Tibial artery (tissue), 4 donors: ENCODE data around the gene GBX2.
"Not testable (repeated sequence)": the region's sequence is repeated elsewhere in the genome, so short reads cannot be mapped to it uniquely, and the experiment has no call there.

ENCODE experiments used
- DNase-seq, 2 donors: peaks; one replicate each; pipeline ENCODE4 v3.0.0-alpha.2; 2019
- H3K27ac ChIP-seq, 2 donors: fragments of 200-600 bp; sonication (generic) in 1 of 2; 1 replicate in 1 of 2; 2 replicates in 1 of 2; pipeline ENCODE4 v1.5.1; 2018 to 2019; ENCODE audit warnings: mild to moderate bottlenecking in 1 of 2
- H3K27me3 ChIP-seq, 2 donors: fragments of 200-600 bp; sonication (generic) in 1 of 2; one replicate each; pipeline versions ENCODE4 v1.5.1 to v1.6.0; 2016 to 2019
- H3K36me3 ChIP-seq, 3 donors: fragments of 200-600 bp; sonication (generic) in 2 of 3; one replicate each; pipeline ENCODE4 v1.5.1; 2016 to 2019; ENCODE audit warnings: mild to moderate bottlenecking in 2 of 3
- H3K4me1 ChIP-seq, 4 donors: fragments of 200-600 bp; sonication (generic) in 2 of 4; 1 replicate in 3 of 4; 2 replicates in 1 of 4; pipeline ENCODE4 v1.5.1; 2016 to 2019
- H3K4me3 ChIP-seq, 2 donors: fragments of 200-600 bp; sonication (generic) in 1 of 2; 1 replicate in 1 of 2; 2 replicates in 1 of 2; pipeline ENCODE4 v1.5.1; 2018 to 2019; ENCODE audit warnings: mild to moderate bottlenecking in 2 of 2
- H3K9me3 ChIP-seq, 3 donors: fragments of 200-600 bp; sonication (generic) in 1 of 3; one replicate each; pipeline ENCODE4 v1.5.1; 2016 to 2019
- intact Hi-C: fragments of 100-400 bp; cut with DNase I; formaldehyde crosslinking; loops from one replicate; pipeline ENCODE4 v1.15.0; 2023; ENCODE audit warnings: low total_unique reads
- TF ChIP-seq, protein P1 (sequence below), 2 experiments: fragments of 200-600 bp in 1 of 2; fragments of 450-650 bp in 1 of 2; IDR thresholded peaks; one replicate each; pipeline ENCODE4 v1.5.1; 2017 to 2019; ENCODE audit warnings: antibody characterized with exemption in 2 of 2, mild to moderate bottlenecking in 1 of 2, moderate library complexity in 1 of 2

The GBX2 gene

GRCh38 chr2:236156095-236156859 lies 11.9 kb downstream of the GBX2 start:
- intact Hi-C loops = no loop called here
- Histone ChIP-seq H3K9me3 (peaks cover 0 to 16% (median 13%) of the 10 kb centered on the region in 3 donors), H3K27ac (no peak overlapping the region), H3K27me3 (peaks cover 0 to 40% of the 10 kb centered on the region in 2 donors), H3K4me1 (peaks cover 0 to 6% (median 0%) of the 10 kb centered on the region in 4 donors), H3K36me3 (no peaks in the 10 kb centered on the region), H3K4me3 (no peak overlapping the region)
- DNase-seq = no peak
- TF ChIP-seq, protein P1, sequence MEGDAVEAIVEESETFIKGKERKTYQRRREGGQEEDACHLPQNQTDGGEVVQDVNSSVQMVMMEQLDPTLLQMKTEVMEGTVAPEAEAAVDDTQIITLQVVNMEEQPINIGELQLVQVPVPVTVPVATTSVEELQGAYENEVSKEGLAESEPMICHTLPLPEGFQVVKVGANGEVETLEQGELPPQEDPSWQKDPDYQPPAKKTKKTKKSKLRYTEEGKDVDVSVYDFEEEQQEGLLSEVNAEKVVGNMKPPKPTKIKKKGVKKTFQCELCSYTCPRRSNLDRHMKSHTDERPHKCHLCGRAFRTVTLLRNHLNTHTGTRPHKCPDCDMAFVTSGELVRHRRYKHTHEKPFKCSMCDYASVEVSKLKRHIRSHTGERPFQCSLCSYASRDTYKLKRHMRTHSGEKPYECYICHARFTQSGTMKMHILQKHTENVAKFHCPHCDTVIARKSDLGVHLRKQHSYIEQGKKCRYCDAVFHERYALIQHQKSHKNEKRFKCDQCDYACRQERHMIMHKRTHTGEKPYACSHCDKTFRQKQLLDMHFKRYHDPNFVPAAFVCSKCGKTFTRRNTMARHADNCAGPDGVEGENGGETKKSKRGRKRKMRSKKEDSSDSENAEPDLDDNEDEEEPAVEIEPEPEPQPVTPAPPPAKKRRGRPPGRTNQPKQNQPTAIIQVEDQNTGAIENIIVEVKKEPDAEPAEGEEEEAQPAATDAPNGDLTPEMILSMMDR (IDR thresholded peaks at IDR 0.05) = no peak

GRCh38 chr2:236155406-236155805 lies 12.8 kb downstream of the GBX2 start:
- intact Hi-C loops = no loop called here

GRCh38 chr2:236146436-236146835 lies 21.8 kb downstream of the GBX2 start:
- DNase-seq = no peak
- Histone ChIP-seq H3K27ac (no peak overlapping the region), H3K27me3 (peaks cover 0 to 31% of the 10 kb centered on the region in 2 donors), H3K4me1 (no peaks in the 10 kb centered on the region), H3K4me3 (no peak overlapping the region), H3K36me3 (no peaks in the 10 kb centered on the region), H3K9me3 (peaks cover 0 to 7% (median 0%) of the 10 kb centered on the region in 3 donors)
- TF ChIP-seq, protein P1 (IDR thresholded peaks at IDR 0.05) = no peak
- intact Hi-C loops = no loop called here

More at GRCh38 chr2:236155406-236155805, 12.8 kb downstream of the GBX2 start:
- Histone ChIP-seq H3K27me3 (peaks cover 0 to 31% of the 10 kb centered on the region in 2 donors), H3K27ac (no peak overlapping the region), H3K36me3 (no peaks in the 10 kb centered on the region), H3K4me1 (peaks cover 0 to 6% (median 0%) of the 10 kb centered on the region in 4 donors), H3K9me3 (peaks cover 0 to 20% (median 13%) of the 10 kb centered on the region in 3 donors), H3K4me3 (no peak overlapping the region)
- DNase-seq = no peak
- TF ChIP-seq, protein P1 (IDR thresholded peaks at IDR 0.05) = no peak

GRCh38 chr2:236143811-236144210 lies 24.4 kb downstream of the GBX2 start:
- no peaks in the 10 kb centered on the region for H3K4me1 ChIP-seq
- no peak overlapping the region for H3K4me3 ChIP-seq
- H3K27me3 ChIP-seq = peaks cover 0 to 36% of the 10 kb centered on the region in 2 donors
- DNase-seq = no peak
- peaks cover 0 to 4% (median 0%) of the 10 kb centered on the region in 3 donors for H3K9me3 ChIP-seq
- no peak overlapping the region for H3K27ac ChIP-seq
- TF ChIP-seq, protein P1 (IDR thresholded peaks at IDR 0.05) = no peak
- intact Hi-C loops = no loop called here
- no peaks in the 10 kb centered on the region for H3K36me3 ChIP-seq

DNA sequence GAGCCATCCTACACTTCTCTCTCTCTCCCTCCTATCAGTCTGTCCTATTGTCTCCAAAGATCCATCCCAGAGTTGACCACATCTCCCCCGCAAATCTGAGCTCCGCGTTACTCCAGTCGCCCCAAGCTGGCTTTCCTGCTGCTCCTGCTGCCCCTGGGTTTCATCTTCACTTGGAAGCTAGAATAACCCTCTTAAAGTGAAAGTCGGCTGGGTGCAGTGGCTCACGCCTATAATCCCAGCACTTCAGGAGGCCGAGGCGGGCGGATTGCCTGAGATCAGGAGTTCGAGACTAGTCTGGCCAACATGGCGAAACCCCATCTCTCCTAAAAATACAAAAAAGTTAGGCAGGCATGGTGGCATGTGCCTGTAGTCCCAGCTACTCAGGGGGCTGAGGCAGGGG lies 26.6 kb downstream of the GBX2 start:
- H3K4me1 ChIP-seq, H3K36me3 ChIP-seq, H3K27ac ChIP-seq, DNase-seq, H3K4me3 ChIP-seq, H3K9me3 ChIP-seq, intact Hi-C loops: not testable (repeated sequence)
- H3K27me3 ChIP-seq = peaks cover 0 to 36% of the 10 kb centered on the region in 2 donors

- Histone ChIP-seq H3K4me3 (no peak overlapping the region), H3K27me3 (peaks cover 0 to 11% of the 10 kb centered on the region in 2 donors), H3K4me1 (no peaks in the 10 kb centered on the region), H3K36me3 (no peaks in the 10 kb centered on the region), H3K27ac (no peak overlapping the region), H3K9me3 (peaks cover 0 to 4% (median 0%) of the 10 kb centered on the region in 3 donors)
- intact Hi-C loops = no loop called here
- DNase-seq = no peak
- TF ChIP-seq, protein P1 (IDR thresholded peaks at IDR 0.05) = no peak
Observed at GRCh38 chr2:236137066-236137465, 31.1 kb downstream of the GBX2 start.
